ENCODE measurements around the gene TMEM131. TPM values are rescaled to one million over a fixed set of nuclear protein-coding genes. Genes with fewer than 3 reads are reported as not detected.

Gene TMEM131
- total RNA-seq, 2 donors from 2014 or later, result 49.5 to 52.0 TPM

GRCh38 chr2:97735161-97735561, 260.6 kb downstream of the TMEM131 start:
- Histone ChIP-seq H3K36me3 (no peaks in the 10 kb centered on the region), H3K27me3 (replicated peaks; ENCODE audit: insufficient read depth) (no peaks in the 10 kb centered on the region), H3K9me3 (peaks cover 3% of the 10 kb centered on the region), H3K4me3 (no peak overlapping the region), H3K27ac (no peak overlapping the region), H3K4me1 (ENCODE audit: control insufficient read depth in 1 of 2, low read depth in 2 of 2) (no peaks in the 10 kb centered on the region)
- DNase-seq (ENCODE audit: low spot score), result no peak
- ATAC-seq (ENCODE audit: insufficient number of reproducible peaks, low FRiP score, low read depth), result no peak
- no peak for TF ChIP-seq CTCF (IDR thresholded peaks at IDR 0.05)

- H3K4me3 ChIP-seq, result no peak overlapping the region
- peaks cover 9% of the 10 kb centered on the region for H3K9me3 ChIP-seq
- no peaks in the 10 kb centered on the region for H3K36me3 ChIP-seq
- no peak overlapping the region for H3K27ac ChIP-seq
- ATAC-seq (ENCODE audit: insufficient number of reproducible peaks, low FRiP score, low read depth) (no peak), DNase-seq (ENCODE audit: low spot score) (no peak)
- no peaks in the 10 kb centered on the region for H3K4me1 ChIP-seq (ENCODE audit: control insufficient read depth in 1 of 2, low read depth in 2 of 2)
- H3K27me3 ChIP-seq (replicated peaks; ENCODE audit: insufficient read depth), result no peaks in the 10 kb centered on the region
- no peak for TF ChIP-seq CTCF (IDR thresholded peaks at IDR 0.05)
Measured at GRCh38 chr2:97734061-97735051, 261.4 kb downstream of the TMEM131 start.

GRCh38 chr2:97733341-97734035, 262.3 kb downstream of the TMEM131 start:
- Histone ChIP-seq H3K4me1 (ENCODE audit: control insufficient read depth in 1 of 2, low read depth in 2 of 2) (peaks cover 0 to 1% of the 10 kb centered on the region in 2 donors), H3K36me3 (no peaks in the 10 kb centered on the region), H3K27me3 (replicated peaks; ENCODE audit: insufficient read depth) (no peaks in the 10 kb centered on the region), H3K4me3 (no peak overlapping the region), H3K9me3 (peaks cover 9% of the 10 kb centered on the region), H3K27ac (no peak overlapping the region)
- TF ChIP-seq CTCF (IDR thresholded peaks at IDR 0.05), result no peak
- no peak for DNase-seq (ENCODE audit: low spot score)
- ATAC-seq (ENCODE audit: insufficient number of reproducible peaks, low FRiP score, low read depth), result no peak

- Histone ChIP-seq H3K36me3 (no peaks in the 10 kb centered on the region), H3K27me3 (replicated peaks; ENCODE audit: insufficient read depth) (no peaks in the 10 kb centered on the region), H3K4me1 (ENCODE audit: control insufficient read depth in 1 of 2, low read depth in 2 of 2) (peaks cover 0 to 9% of the 10 kb centered on the region in 2 donors), H3K9me3 (peaks cover 9% of the 10 kb centered on the region), H3K4me3 (no peak overlapping the region), H3K27ac (no peak overlapping the region)
- DNase-seq (ENCODE audit: low spot score) (no peak), ATAC-seq (ENCODE audit: insufficient number of reproducible peaks, low FRiP score, low read depth) (no peak)
- no peak for TF ChIP-seq CTCF (IDR thresholded peaks at IDR 0.05)
Measured at GRCh38 chr2:97732436-97733340, 263.1 kb downstream of the TMEM131 start.

All from thoracic aorta (tissue), 2 donors.